Measurements from ENCODE around the gene KCNE2. TPM values are rescaled to one million over a fixed set of nuclear protein-coding genes. Genes with fewer than 3 reads are reported as not detected.

Gene KCNE2
- total RNA-seq, 1 experiment from 2014 or later, result not detected

DNA sequence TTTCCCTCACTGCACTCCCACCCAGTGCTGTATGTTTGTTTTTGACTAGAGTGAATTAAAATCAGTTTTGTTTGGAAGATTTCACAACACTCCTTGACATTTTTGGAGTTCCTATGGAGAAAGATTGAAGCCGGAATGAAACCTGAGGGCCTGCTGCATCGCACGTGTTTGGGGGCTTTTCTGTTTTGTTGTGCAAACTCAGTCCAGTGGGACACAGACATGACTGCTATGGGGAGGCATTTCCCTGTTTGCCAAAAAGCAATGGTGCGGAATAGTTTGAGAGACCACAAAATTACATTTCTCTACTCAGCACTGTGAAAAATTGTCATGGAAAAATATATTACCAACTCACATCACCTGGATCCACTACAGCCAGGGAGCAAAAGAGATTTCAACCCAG lies 43.8 kb upstream of the KCNE2 start:
- Histone ChIP-seq H4K20me1 (ENCODE audit: insufficient read depth) (no peaks in the 10 kb centered on the region), H3K27ac (ENCODE audit: low read depth, low read length) (no peak overlapping the region), H3K79me2 (ENCODE audit: insufficient read depth, low read length) (no peaks in the 10 kb centered on the region), H3K4me1 (ENCODE audit: control insufficient read depth in 1 of 2, insufficient read depth in 2 of 2, low read length in 2 of 2) (no peaks in the 10 kb centered on the region), H3K4me3 (replicated peaks in 1 of 2; ENCODE audit: low read depth in 1 of 2, low read length in 2 of 2) (no peak overlapping the region), H3K4me2 (ENCODE audit: low read length) (no peak overlapping the region), H3K27me3 (ENCODE audit: insufficient read depth, low read length) (peaks cover 21% of the 10 kb centered on the region; the same call in 1 of the 2 replicates), H3K9ac (ENCODE audit: low read length) (no peak overlapping the region), H3K36me3 (ENCODE audit: control insufficient read depth in 1 of 2, insufficient read depth in 2 of 2, low read length in 2 of 2) (no peaks in the 10 kb centered on the region), H3K9me3 (ENCODE audit: control insufficient read depth in 1 of 2, insufficient read depth in 1 of 2, low read depth in 1 of 2, low read length in 2 of 2) (no peaks in the 10 kb centered on the region), H3K9me2 (ENCODE audit: insufficient read depth) (no peaks in the 10 kb centered on the region), H2AFZ (ENCODE audit: low read depth, low read length, poor library complexity, severe bottlenecking) (no peak overlapping the region)
- DNase-seq (ENCODE audit: low read depth, low spot score) (no peak), ATAC-seq (no peak)
- POLR2A ChIA-PET, result no interaction called here
- TF ChIP-seq JUND (IDR thresholded peaks at IDR 0.05), result no peak
- TF ChIP-seq EZH2 (IDR thresholded peaks at IDR 0.05), result no peak
- TF ChIP-seq, protein P1, sequence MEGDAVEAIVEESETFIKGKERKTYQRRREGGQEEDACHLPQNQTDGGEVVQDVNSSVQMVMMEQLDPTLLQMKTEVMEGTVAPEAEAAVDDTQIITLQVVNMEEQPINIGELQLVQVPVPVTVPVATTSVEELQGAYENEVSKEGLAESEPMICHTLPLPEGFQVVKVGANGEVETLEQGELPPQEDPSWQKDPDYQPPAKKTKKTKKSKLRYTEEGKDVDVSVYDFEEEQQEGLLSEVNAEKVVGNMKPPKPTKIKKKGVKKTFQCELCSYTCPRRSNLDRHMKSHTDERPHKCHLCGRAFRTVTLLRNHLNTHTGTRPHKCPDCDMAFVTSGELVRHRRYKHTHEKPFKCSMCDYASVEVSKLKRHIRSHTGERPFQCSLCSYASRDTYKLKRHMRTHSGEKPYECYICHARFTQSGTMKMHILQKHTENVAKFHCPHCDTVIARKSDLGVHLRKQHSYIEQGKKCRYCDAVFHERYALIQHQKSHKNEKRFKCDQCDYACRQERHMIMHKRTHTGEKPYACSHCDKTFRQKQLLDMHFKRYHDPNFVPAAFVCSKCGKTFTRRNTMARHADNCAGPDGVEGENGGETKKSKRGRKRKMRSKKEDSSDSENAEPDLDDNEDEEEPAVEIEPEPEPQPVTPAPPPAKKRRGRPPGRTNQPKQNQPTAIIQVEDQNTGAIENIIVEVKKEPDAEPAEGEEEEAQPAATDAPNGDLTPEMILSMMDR (IDR thresholded peaks at IDR 0.05 in 2 of 3, conservative IDR thresholded peaks at IDR 0.05 in 1 of 3; ENCODE audit: borderline replicate concordance in 1 of 3, insufficient read depth in 1 of 3, low read depth in 2 of 3, low read length in 2 of 3), result no peak
- TF ChIP-seq RAD21 (IDR thresholded peaks at IDR 0.05; ENCODE audit: low read depth), result no peak
- no peak for TF ChIP-seq CEBPB (IDR thresholded peaks at IDR 0.05; ENCODE audit: low read depth)
- TF ChIP-seq TCF7L2 (IDR thresholded peaks at IDR 0.05; ENCODE audit: borderline replicate concordance, extremely low read depth, insufficient read depth, insufficient read length), result no peak
- RAD21 ChIA-PET (ENCODE audit: low non-redundant PET in 1 of 2, low total read pairs in 2 of 2, uncharacterized antibody in 2 of 2, unreplicated experiment in 2 of 2), result no interaction called here
- CTCF ChIA-PET, result no interaction called here
- no TSS peak for BruUV-seq (replicated peaks)
- intact Hi-C loops (cut with micrococcal nuclease), result no loop called here

DNA sequence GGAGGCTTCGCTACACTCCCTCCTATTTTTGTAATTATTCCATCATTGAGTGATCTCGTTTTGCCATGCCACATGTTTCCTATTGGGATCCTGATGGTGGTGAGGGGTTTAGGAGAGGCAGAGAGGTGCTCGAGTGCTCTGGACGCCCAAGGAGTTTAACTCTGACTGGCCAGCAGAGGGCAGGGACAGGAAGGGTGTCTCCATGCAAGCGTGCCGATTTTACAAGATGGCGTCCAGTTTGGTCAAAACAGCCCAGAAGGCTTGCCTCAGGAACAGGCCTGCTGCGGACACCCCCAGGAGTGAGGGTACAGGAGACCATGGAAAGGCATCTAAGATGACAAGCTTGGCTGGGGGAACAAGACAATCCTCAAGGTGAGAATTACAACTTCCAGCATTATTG lies 33.8 kb upstream of the KCNE2 start:
- ChIA-PET RAD21 (ENCODE audit: low non-redundant PET in 1 of 2, low total read pairs in 2 of 2, uncharacterized antibody in 2 of 2, unreplicated experiment in 2 of 2) (no interaction called here), POLR2A (no interaction called here), CTCF (no interaction called here)
- ATAC-seq (peak; percentile 47; the same call in 1 of the 2 replicates), DNase-seq (ENCODE audit: low read depth, low spot score) (no peak)
- Histone ChIP-seq H4K20me1 (ENCODE audit: insufficient read depth) (no peaks in the 10 kb centered on the region), H3K4me3 (replicated peaks in 1 of 2; ENCODE audit: low read depth in 1 of 2, low read length in 2 of 2) (no peak overlapping the region), H2AFZ (ENCODE audit: low read depth, low read length, poor library complexity, severe bottlenecking) (no peak overlapping the region), H3K9me2 (ENCODE audit: insufficient read depth) (no peaks in the 10 kb centered on the region), H3K36me3 (ENCODE audit: control insufficient read depth in 1 of 2, insufficient read depth in 2 of 2, low read length in 2 of 2) (no peaks in the 10 kb centered on the region), H3K9me3 (ENCODE audit: control insufficient read depth in 1 of 2, insufficient read depth in 1 of 2, low read depth in 1 of 2, low read length in 2 of 2) (no peaks in the 10 kb centered on the region), H3K79me2 (ENCODE audit: insufficient read depth, low read length) (no peaks in the 10 kb centered on the region), H3K27me3 (ENCODE audit: insufficient read depth, low read length) (no peaks in the 10 kb centered on the region), H3K4me1 (ENCODE audit: control insufficient read depth in 1 of 2, insufficient read depth in 2 of 2, low read length in 2 of 2) (no peaks in the 10 kb centered on the region; a peak in 1 of 4 replicates), H3K27ac (ENCODE audit: low read depth, low read length) (no peak overlapping the region), H3K9ac (ENCODE audit: low read length) (no peak overlapping the region), H3K4me2 (ENCODE audit: low read length) (no peak overlapping the region)
- no TSS peak for BruUV-seq (replicated peaks)
- intact Hi-C loops (cut with micrococcal nuclease), result loop anchor here (10.0 kb wide), 1 partner anchor 405 kb away; no protein-coding TSS in a partner anchor
- TF ChIP-seq, protein P1 (IDR thresholded peaks at IDR 0.05 in 2 of 3, conservative IDR thresholded peaks at IDR 0.05 in 1 of 3; ENCODE audit: borderline replicate concordance in 1 of 3, insufficient read depth in 1 of 3, low read depth in 2 of 3, low read length in 2 of 3), result peak in 1 of 3 experiments; percentile 16; a peak in 1 of 6 replicates
- TF ChIP-seq EGR1 (IDR thresholded peaks at IDR 0.05; ENCODE audit: low read depth), result no peak
